ENCODE measurements around the gene RICTOR. TPM values are rescaled to one million over a fixed set of nuclear protein-coding genes. Genes with fewer than 3 reads are reported as not detected.

Gene RICTOR
- polyA plus RNA-seq, 3 donors, result 3.5 to 12.8 (median 7.0) TPM

DNA sequence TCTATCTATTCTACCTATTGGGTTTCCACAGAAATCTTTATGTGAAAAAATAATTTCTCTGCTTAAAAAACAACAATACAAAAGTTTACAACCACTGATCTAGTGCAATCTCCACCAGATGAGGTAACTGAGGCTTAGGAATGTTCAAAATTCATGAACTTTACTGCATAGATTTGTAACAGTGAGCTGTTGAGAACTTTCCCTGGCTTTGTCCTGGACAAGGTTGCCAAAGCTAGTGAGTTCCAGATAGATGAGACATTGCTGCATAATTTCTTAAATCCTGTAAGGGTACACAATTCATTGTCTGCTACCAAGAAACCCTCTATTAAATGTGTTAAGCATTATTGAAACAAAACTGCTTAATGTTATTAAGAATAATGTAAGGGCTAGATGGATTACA is 125.7 kb downstream of the RICTOR start:
- TF ChIP-seq, protein P1, sequence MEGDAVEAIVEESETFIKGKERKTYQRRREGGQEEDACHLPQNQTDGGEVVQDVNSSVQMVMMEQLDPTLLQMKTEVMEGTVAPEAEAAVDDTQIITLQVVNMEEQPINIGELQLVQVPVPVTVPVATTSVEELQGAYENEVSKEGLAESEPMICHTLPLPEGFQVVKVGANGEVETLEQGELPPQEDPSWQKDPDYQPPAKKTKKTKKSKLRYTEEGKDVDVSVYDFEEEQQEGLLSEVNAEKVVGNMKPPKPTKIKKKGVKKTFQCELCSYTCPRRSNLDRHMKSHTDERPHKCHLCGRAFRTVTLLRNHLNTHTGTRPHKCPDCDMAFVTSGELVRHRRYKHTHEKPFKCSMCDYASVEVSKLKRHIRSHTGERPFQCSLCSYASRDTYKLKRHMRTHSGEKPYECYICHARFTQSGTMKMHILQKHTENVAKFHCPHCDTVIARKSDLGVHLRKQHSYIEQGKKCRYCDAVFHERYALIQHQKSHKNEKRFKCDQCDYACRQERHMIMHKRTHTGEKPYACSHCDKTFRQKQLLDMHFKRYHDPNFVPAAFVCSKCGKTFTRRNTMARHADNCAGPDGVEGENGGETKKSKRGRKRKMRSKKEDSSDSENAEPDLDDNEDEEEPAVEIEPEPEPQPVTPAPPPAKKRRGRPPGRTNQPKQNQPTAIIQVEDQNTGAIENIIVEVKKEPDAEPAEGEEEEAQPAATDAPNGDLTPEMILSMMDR (IDR thresholded peaks at IDR 0.05), result no peak
- no peak overlapping the region for H3K27ac Mint-ChIP-seq
- Histone ChIP-seq H4K20me1 (ENCODE audit: insufficient read depth, low read length) (no peaks in the 10 kb centered on the region), H3K79me2 (ENCODE audit: insufficient read depth, low read length) (no peaks in the 10 kb centered on the region), H3K4me2 (replicated peaks; ENCODE audit: extremely low read depth, low read length, poor library complexity, severe bottlenecking) (no peak overlapping the region), H3K9me3 (replicated peaks in 1 of 2; ENCODE audit: control insufficient read depth in 1 of 2, insufficient read depth in 1 of 2, low read length in 2 of 2) (no peaks in the 10 kb centered on the region), H3K9ac (ENCODE audit: insufficient read depth, low read length, poor library complexity, severe bottlenecking) (no peak overlapping the region), H2AFZ (ENCODE audit: insufficient read depth, low read depth, low read length, poor library complexity, severe bottlenecking) (no peak overlapping the region), H3K27ac (ENCODE audit: low read depth in 1 of 2, low read length in 2 of 2) (no peak overlapping the region), H3K36me3 (replicated peaks in 1 of 2; ENCODE audit: control insufficient read depth in 1 of 2, insufficient read depth in 2 of 2, low read length in 2 of 2) (peaks cover 98 to 99% of the 10 kb centered on the region in 2 donors), H3K4me1 (ENCODE audit: control insufficient read depth in 1 of 2, insufficient read depth in 2 of 2, low read length in 2 of 2) (no peaks in the 10 kb centered on the region), H3K27me3 (ENCODE audit: control insufficient read depth in 2 of 2, insufficient read depth in 2 of 2, low read length in 2 of 2) (no peaks in the 10 kb centered on the region), H3K4me3 (replicated peaks in 1 of 3; ENCODE audit: low read depth in 2 of 3, low read length in 3 of 3) (no peak overlapping the region)
- no peaks in the 10 kb centered on the region for H3K4me1 Mint-ChIP-seq
- H3K36me3 Mint-ChIP-seq, result peaks cover 70 to 79% of the 10 kb centered on the region in 2 donors
- no peaks in the 10 kb centered on the region for H3K27me3 Mint-ChIP-seq (ENCODE audit: low read depth in 3 of 3)
- H3K9me3 Mint-ChIP-seq, result no peaks in the 10 kb centered on the region
- no peak overlapping the region for H3K4me3 Mint-ChIP-seq
- no peak for DNase-seq
- intact Hi-C loops (cut with micrococcal nuclease), result no loop called here

DNA sequence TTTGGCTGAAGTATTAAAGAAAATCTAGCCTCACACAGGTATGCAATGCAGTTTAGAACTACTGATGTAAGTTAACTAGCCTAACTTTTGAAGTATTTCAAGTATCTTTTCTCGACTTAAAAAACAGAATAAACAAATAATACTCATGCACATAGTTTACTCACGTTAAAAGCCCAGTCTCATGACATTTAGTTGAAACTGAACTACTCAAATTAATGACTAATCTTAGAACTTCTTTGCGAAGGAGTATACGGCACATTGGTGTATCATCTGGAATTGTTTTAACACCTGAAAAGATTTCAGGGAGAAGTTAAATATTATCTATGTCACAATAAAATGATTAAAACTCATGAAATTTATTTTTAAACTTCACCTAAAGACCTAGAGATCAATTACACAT is 129.9 kb downstream of the RICTOR start:
- H3K27me3 ChIP-seq (ENCODE audit: control insufficient read depth in 2 of 2, insufficient read depth in 2 of 2, low read length in 2 of 2), result no peaks in the 10 kb centered on the region
- H3K27ac ChIP-seq (ENCODE audit: low read depth in 1 of 2, low read length in 2 of 2), result no peak overlapping the region
- H3K4me2 ChIP-seq (replicated peaks; ENCODE audit: extremely low read depth, low read length, poor library complexity, severe bottlenecking), result no peak overlapping the region
- no peak overlapping the region for H2AFZ ChIP-seq (ENCODE audit: insufficient read depth, low read depth, low read length, poor library complexity, severe bottlenecking)
- no peaks in the 10 kb centered on the region for H3K27me3 Mint-ChIP-seq (ENCODE audit: low read depth in 3 of 3)
- H3K36me3 ChIP-seq (replicated peaks in 1 of 2; ENCODE audit: control insufficient read depth in 1 of 2, insufficient read depth in 2 of 2, low read length in 2 of 2), result peaks cover 87 to 98% of the 10 kb centered on the region in 2 donors
- H4K20me1 ChIP-seq (ENCODE audit: insufficient read depth, low read length), result no peaks in the 10 kb centered on the region
- no peak overlapping the region for H3K9ac ChIP-seq (ENCODE audit: insufficient read depth, low read length, poor library complexity, severe bottlenecking)
- DNase-seq, result no peak
- H3K4me1 ChIP-seq (ENCODE audit: control insufficient read depth in 1 of 2, insufficient read depth in 2 of 2, low read length in 2 of 2), result no peaks in the 10 kb centered on the region
- H3K4me3 ChIP-seq (replicated peaks in 1 of 3; ENCODE audit: low read depth in 2 of 3, low read length in 3 of 3), result no peak overlapping the region
- H3K9me3 ChIP-seq (replicated peaks in 1 of 2; ENCODE audit: control insufficient read depth in 1 of 2, insufficient read depth in 1 of 2, low read length in 2 of 2), result no peaks in the 10 kb centered on the region
- no peaks in the 10 kb centered on the region for H3K79me2 ChIP-seq (ENCODE audit: insufficient read depth, low read length)
- intact Hi-C loops (cut with micrococcal nuclease), result no loop called here
- H3K4me1 Mint-ChIP-seq, result no peaks in the 10 kb centered on the region
- WGBS (ENCODE audit: insufficient coverage), result no CpG with 5 or more reads among the region's 4 CpGs
- H3K9me3 Mint-ChIP-seq, result no peaks in the 10 kb centered on the region
- TF ChIP-seq, protein P1 (IDR thresholded peaks at IDR 0.05), result no peak
- peaks cover 56 to 70% of the 10 kb centered on the region in 2 donors for H3K36me3 Mint-ChIP-seq
- no peak overlapping the region for H3K4me3 Mint-ChIP-seq
- H3K27ac Mint-ChIP-seq, result no peak overlapping the region

All from CD14-positive monocyte (primary cell).